ENCODE data around the gene SLC7A14. TPM values are rescaled to one million over a fixed set of nuclear protein-coding genes. Genes with fewer than 3 reads are reported as not detected.

Gene SLC7A14
- polyA plus RNA-seq, 3 donors, result not detected

- Mint-ChIP-seq H3K4me1 (no peaks in the 10 kb centered on the region), H3K27me3 (ENCODE audit: low read depth in 3 of 3) (peaks cover 27 to 34% (median 31%) of the 10 kb centered on the region in 3 donors), H3K27ac (no peak overlapping the region), H3K36me3 (peaks cover 0 to 1% of the 10 kb centered on the region in 2 donors), H3K4me3 (no peak overlapping the region), H3K9me3 (peaks cover 0 to 18% (median 12%) of the 10 kb centered on the region in 7 donors)
- H2AFZ ChIP-seq (ENCODE audit: insufficient read depth, low read depth, low read length, poor library complexity, severe bottlenecking), result no peak overlapping the region
- no peaks in the 10 kb centered on the region for H3K4me1 ChIP-seq (ENCODE audit: control insufficient read depth in 1 of 2, insufficient read depth in 2 of 2, low read length in 2 of 2)
- intact Hi-C loops (cut with micrococcal nuclease), result no loop called here
- H3K36me3 ChIP-seq (replicated peaks in 1 of 2; ENCODE audit: control insufficient read depth in 1 of 2, insufficient read depth in 2 of 2, low read length in 2 of 2), result no peaks in the 10 kb centered on the region
- no peak for DNase-seq
- H3K27ac ChIP-seq (ENCODE audit: low read depth in 1 of 2, low read length in 2 of 2), result no peak overlapping the region
- no peak overlapping the region for H3K4me2 ChIP-seq (replicated peaks; ENCODE audit: extremely low read depth, low read length, poor library complexity, severe bottlenecking)
- no peaks in the 10 kb centered on the region for H3K79me2 ChIP-seq (ENCODE audit: insufficient read depth, low read length)
- no peak for TF ChIP-seq CTCF (IDR thresholded peaks at IDR 0.05)
- no peak overlapping the region for H3K9ac ChIP-seq (ENCODE audit: insufficient read depth, low read length, poor library complexity, severe bottlenecking)
- no peaks in the 10 kb centered on the region for H4K20me1 ChIP-seq (ENCODE audit: insufficient read depth, low read length)
- peaks cover 4 to 19% of the 10 kb centered on the region in 2 donors for H3K9me3 ChIP-seq (replicated peaks in 1 of 2; ENCODE audit: control insufficient read depth in 1 of 2, insufficient read depth in 1 of 2, low read length in 2 of 2)
- H3K27me3 ChIP-seq (ENCODE audit: control insufficient read depth in 2 of 2, insufficient read depth in 2 of 2, low read length in 2 of 2), result peaks cover 34 to 35% of the 10 kb centered on the region in 2 donors
- 88% methylated on average over 1 of the region's 2 CpGs for WGBS (ENCODE audit: insufficient coverage)
- no peak overlapping the region for H3K4me3 ChIP-seq (replicated peaks in 1 of 3; ENCODE audit: low read depth in 2 of 3, low read length in 3 of 3)
Observed at GRCh38 chr3:170589113-170589512, 3.2 kb upstream of the SLC7A14 start.

- 6% methylated on average over 80 of the region's 81 CpGs for WGBS (ENCODE audit: insufficient coverage)
- peaks cover 35 to 42% (median 38%) of the 10 kb centered on the region in 3 donors for H3K27me3 Mint-ChIP-seq (ENCODE audit: low read depth in 3 of 3)
- intact Hi-C loops (cut with micrococcal nuclease), result no loop called here
Observed at GRCh38 chr3:170585008-170585936, 603 bp downstream of the SLC7A14 start.

More at GRCh38 chr3:170585008-170585936, 603 bp downstream of the SLC7A14 start:
- Mint-ChIP-seq H3K27ac (no peak overlapping the region), H3K4me1 (no peaks in the 10 kb centered on the region), H3K9me3 (peaks cover 0 to 18% (median 13%) of the 10 kb centered on the region in 7 donors), H3K36me3 (peaks cover 0 to 1% of the 10 kb centered on the region in 2 donors), H3K4me3 (peak overlapping the region in 1 of 2 donors; percentile 83)
- Histone ChIP-seq H3K9me3 (replicated peaks in 1 of 2; ENCODE audit: control insufficient read depth in 1 of 2, insufficient read depth in 1 of 2, low read length in 2 of 2) (peaks cover 4 to 19% of the 10 kb centered on the region in 2 donors), H3K4me2 (replicated peaks; ENCODE audit: extremely low read depth, low read length, poor library complexity, severe bottlenecking) (no peak overlapping the region), H4K20me1 (ENCODE audit: insufficient read depth, low read length) (no peaks in the 10 kb centered on the region), H3K27me3 (ENCODE audit: control insufficient read depth in 2 of 2, insufficient read depth in 2 of 2, low read length in 2 of 2) (peaks cover 48 to 53% of the 10 kb centered on the region in 2 donors), H3K9ac (ENCODE audit: insufficient read depth, low read length, poor library complexity, severe bottlenecking) (no peak overlapping the region), H3K4me1 (ENCODE audit: control insufficient read depth in 1 of 2, insufficient read depth in 2 of 2, low read length in 2 of 2) (no peaks in the 10 kb centered on the region), H2AFZ (ENCODE audit: insufficient read depth, low read depth, low read length, poor library complexity, severe bottlenecking) (no peak overlapping the region), H3K79me2 (ENCODE audit: insufficient read depth, low read length) (no peaks in the 10 kb centered on the region), H3K36me3 (replicated peaks in 1 of 2; ENCODE audit: control insufficient read depth in 1 of 2, insufficient read depth in 2 of 2, low read length in 2 of 2) (no peaks in the 10 kb centered on the region), H3K4me3 (replicated peaks in 1 of 3; ENCODE audit: low read depth in 2 of 3, low read length in 3 of 3) (no peak overlapping the region), H3K27ac (ENCODE audit: low read depth in 1 of 2, low read length in 2 of 2) (no peak overlapping the region)
- no peak for TF ChIP-seq CTCF (IDR thresholded peaks at IDR 0.05)
- no peak for DNase-seq
